PC-3 (cell line): Measurements from ENCODE around the gene ISY1. TPM values are rescaled to one million over a fixed set of nuclear protein-coding genes. Genes with fewer than 3 reads are reported as not detected.

Experiments
- ATAC-seq: fragments of 200-7000 bp; cut with Tn5 transposase; 2 replicates; pipeline ENCODE4 v1.9.1; 2020; ENCODE audit warnings: mild to moderate bottlenecking, moderate library complexity
- Bru-seq: library from RNA; stranded (reverse); fragments of 400-500 nt; gene quantifications from one replicate; lab custom pipeline; 2021; lab: Mats Ljungman, UMichigan
- BruChase-seq, 2 experiments: library from RNA; stranded (reverse); fragments of 400-500 nt; gene quantifications; one replicate each; lab custom pipeline; 2021; lab: Mats Ljungman, UMichigan
- BruUV-seq: library from RNA; stranded (reverse); fragments of 400-500 nt; replicated peaks from 2 replicates; lab custom pipeline; 2021; lab: Mats Ljungman, UMichigan
- CTCF ChIA-PET: fragments of 300-600 bp; sonication (Branson Sonifier 250); formaldehyde crosslinking; loops from one replicate; lab custom pipeline; 2022; ENCODE audit warnings: antibody characterized with exemption; lab: Charles Lee
- POLR2A ChIA-PET: fragments of 300-600 bp; sonication (Branson Sonifier 250); formaldehyde crosslinking; loops from one replicate; lab custom pipeline; 2022; ENCODE audit warnings: antibody characterized with exemption; ENCODE audit not compliant: unreplicated experiment; lab: Charles Lee
- DNase-seq: peaks from one replicate; pipeline ENCODE4 v3.0.0-alpha.2; 2015
- H2AFZ ChIP-seq: fragments of 300-600 bp; sonication (generic); 2 replicates; pipeline ENCODE4 v1.6.0; 2016; ENCODE audit warnings: antibody characterized with exemption, low read length
- H3F3A ChIP-seq: fragments of 300-600 bp; sonication (generic); one replicate; pipeline ENCODE4 v1.6.0; 2017; ENCODE audit warnings: antibody characterized with exemption, low read length, control low read depth, mild to moderate bottlenecking; ENCODE audit not compliant: unreplicated experiment
- H3K27ac ChIP-seq: fragments of 300-600 bp; sonication (generic); 2 replicates; pipeline ENCODE4 v1.5.1; 2016; ENCODE audit warnings: mild to moderate bottlenecking, low read length
- H3K27me3 ChIP-seq: fragments of 300-600 bp; sonication (generic); 2 replicates; pipeline ENCODE4 v1.6.1; 2016; ENCODE audit warnings: low read length, mixed read lengths
- H3K36me3 ChIP-seq: fragments of 300-600 bp; sonication (generic); 2 replicates; pipeline ENCODE4 v1.6.1; 2016; ENCODE audit warnings: low read depth, mixed run types, low read length, mixed read lengths
- H3K4me1 ChIP-seq: fragments of 300-600 bp; sonication (generic); 2 replicates; pipeline ENCODE4 v1.5.1; 2016; ENCODE audit warnings: low read length; ENCODE audit not compliant: insufficient read depth
- H3K4me2 ChIP-seq: fragments of 300-600 bp; sonication (generic); 2 replicates; pipeline ENCODE4 v1.6.0; 2016; ENCODE audit warnings: low read length
- H3K4me3 ChIP-seq: fragments of 300-600 bp; sonication (generic); 2 replicates; pipeline ENCODE4 v1.5.1; 2016; ENCODE audit warnings: mild to moderate bottlenecking, low read length, mixed read lengths
- H3K79me2 ChIP-seq: fragments of 300-600 bp; sonication (generic); 2 replicates; pipeline ENCODE4 v1.6.1; 2017; ENCODE audit warnings: low read length, mixed read lengths
- H3K9ac ChIP-seq: fragments of 300-600 bp; sonication (generic); 2 replicates; pipeline ENCODE4 v1.6.0; 2016; ENCODE audit warnings: mild to moderate bottlenecking, low read length
- H3K9me2 ChIP-seq: fragments of 300-600 bp; sonication (generic); replicated peaks from 2 replicates; pipeline ENCODE4 v1.6.1; 2016; ENCODE audit warnings: mixed run types, low read length, mixed read lengths
- H3K9me3 ChIP-seq: fragments of 300-600 bp; sonication (generic); 2 replicates; pipeline ENCODE4 v1.6.1; 2016; ENCODE audit warnings: low read length, mixed read lengths
- H4K20me1 ChIP-seq: fragments of 300-600 bp; sonication (generic); 2 replicates; pipeline ENCODE4 v1.6.1; 2016; ENCODE audit warnings: low read length, mixed read lengths
- EZH2 ChIP-seq: fragments of 300-600 bp; sonication (generic); IDR thresholded peaks from one replicate; pipeline ENCODE4 v1.6.1; 2017; ENCODE audit warnings: antibody characterized with exemption, mild to moderate bottlenecking, low read length; ENCODE audit not compliant: unreplicated experiment
- EZH2phosphoT487 ChIP-seq: fragments of 300-600 bp; sonication (generic); IDR thresholded peaks from 2 replicates; pipeline ENCODE4 v1.6.1; 2018; ENCODE audit warnings: mild to moderate bottlenecking, antibody characterized with exemption, low read length, borderline replicate concordance
- intact Hi-C: fragments of 100-400 bp; cut with micrococcal nuclease; formaldehyde crosslinking; loops from 2 replicates; pipeline ENCODE4 v1.9.0; 2023
- long read RNA-seq: library from polyadenylated mRNA; unstranded; transcript quantifications from one replicate; pipeline ENCODE4 v2.0.0, GENCODE V29; 2021; ENCODE audit not compliant: unreplicated experiment
- total RNA-seq: library from RNA; depleted of rRNA; stranded (reverse); fragments of >200 nt; gene quantifications from 2 replicates; pipeline ENCODE4 v1.2.3, GENCODE V29; 2014; rRNA removed
- TF ChIP-seq, protein P1 (sequence below): fragments of 300-600 bp; sonication (generic); conservative IDR thresholded peaks from 2 replicates; pipeline ENCODE4 v1.5.1; 2017; ENCODE audit warnings: antibody characterized with exemption, low read depth, mild to moderate bottlenecking, low read length

The ISY1 gene
- total RNA-seq = 17.1 and 18.1 TPM in 2 replicates
- percentile 67 among the genes with signal in this experiment for Bru-seq, nascent RNA
- percentile 90 among the genes with signal in this experiment for BruChase-seq, experiment 1, labeled RNA remaining after a 6-hour chase
- percentile 85 among the genes with signal in this experiment for BruChase-seq, experiment 2, labeled RNA remaining after a 2-hour chase
- long read RNA-seq, transcript ISY1-203 (11 exons, 3,842 nt) = major isoform, 25 of 38 reads
- long read RNA-seq, partial matches to known transcripts = 1 of 38 reads
- long read RNA-seq, other reads (novel, unspliced or antisense) = 9 of 38 reads

DNA sequence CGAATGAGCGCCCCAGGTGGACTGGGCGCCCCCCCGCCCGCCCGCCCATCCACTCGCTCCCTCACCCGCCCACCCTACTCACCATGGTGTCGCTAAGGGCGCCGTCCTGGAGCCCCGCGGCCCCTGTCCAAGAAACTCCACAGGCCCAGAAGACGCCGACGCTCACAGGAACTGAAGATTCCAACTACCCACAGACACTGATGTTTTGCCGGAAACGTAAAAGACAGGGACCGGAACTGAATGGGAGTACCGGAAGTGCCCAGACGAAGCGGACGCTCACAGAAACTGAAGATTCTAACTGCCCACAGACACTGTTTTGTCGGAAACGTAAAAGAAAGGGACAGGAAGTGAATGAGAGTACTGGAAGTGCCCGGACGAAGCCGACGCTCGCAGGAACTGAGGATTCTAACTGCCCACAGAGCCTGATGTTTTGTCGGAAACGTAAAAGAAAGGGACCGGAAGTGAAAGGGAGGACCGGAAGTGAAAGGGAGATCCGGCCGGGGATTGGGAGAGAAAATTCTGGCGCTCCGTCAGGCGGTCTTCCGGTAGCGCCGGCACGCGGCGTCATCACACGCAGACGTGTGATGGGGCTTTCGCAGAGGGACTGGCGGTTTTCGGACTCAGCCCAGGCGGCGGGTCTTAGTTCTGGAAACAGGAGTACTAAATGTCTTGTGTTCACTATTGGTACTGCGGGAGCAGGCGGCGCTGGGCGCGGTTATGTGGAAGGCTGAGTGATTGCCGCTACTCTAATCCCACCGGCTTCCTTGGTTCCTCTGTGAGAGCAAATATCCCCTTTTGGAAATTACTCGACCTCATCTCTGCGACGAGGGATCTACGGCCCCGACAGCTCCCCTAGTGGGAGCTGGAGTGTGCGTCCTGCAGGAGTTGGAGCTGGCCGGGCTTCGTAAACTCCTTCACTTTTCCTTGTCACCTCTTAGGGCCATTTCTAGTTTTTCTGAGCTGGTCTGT is at the start of gene ISY1:
Gene ISY1, minus strand, starts transcription at position 173 of the 969 bp plus-strand sequence. Its CDS starts 88 bp downstream, at position 85.
- peak within 1 kb of the TSS; percentile 97 for H3K27ac ChIP-seq
- peak within 1 kb of the TSS; percentile 98 for H3K4me2 ChIP-seq
- peak within 1 kb of the TSS; percentile 97 for H3K4me3 ChIP-seq
- intact Hi-C loops = loop anchor here (1.0 kb wide), 1 partner anchor 84 kb away; no protein-coding TSS in a partner anchor
- H3K9me3 ChIP-seq = no peaks in the 10 kb centered on the region
- H4K20me1 ChIP-seq = no peaks in the 10 kb centered on the region
- H3K9ac ChIP-seq = peak within 1 kb of the TSS; percentile 94
- peak within 1 kb of the TSS; percentile 82 for H2AFZ ChIP-seq
- H3K9me2 ChIP-seq = no peaks in the 10 kb centered on the region
- peak; percentile 75 for ATAC-seq
- H3K27me3 ChIP-seq = no peaks in the 10 kb centered on the region
- H3K36me3 ChIP-seq = peaks cover 12% of the 10 kb centered on the region
- CTCF ChIA-PET = interaction anchor here (0.7 to 2.4 kb wide), 4 partner anchors 25 to 108 kb away, joined by 3 to 28 read pairs (median 4); partner anchors contain the start of gene COPG1
- H3K79me2 ChIP-seq = peaks cover 21% of the 10 kb centered on the region
- BruUV-seq = TSS peak; percentile 95
- H3F3A ChIP-seq = no peaks in the 10 kb centered on the region
- H3K4me1 ChIP-seq = peaks cover 16% of the 10 kb centered on the region; the same call in 1 of the 2 replicates
- DNase-seq = peak; percentile 90
- POLR2A ChIA-PET = no interaction called here
- TF ChIP-seq, protein P1, sequence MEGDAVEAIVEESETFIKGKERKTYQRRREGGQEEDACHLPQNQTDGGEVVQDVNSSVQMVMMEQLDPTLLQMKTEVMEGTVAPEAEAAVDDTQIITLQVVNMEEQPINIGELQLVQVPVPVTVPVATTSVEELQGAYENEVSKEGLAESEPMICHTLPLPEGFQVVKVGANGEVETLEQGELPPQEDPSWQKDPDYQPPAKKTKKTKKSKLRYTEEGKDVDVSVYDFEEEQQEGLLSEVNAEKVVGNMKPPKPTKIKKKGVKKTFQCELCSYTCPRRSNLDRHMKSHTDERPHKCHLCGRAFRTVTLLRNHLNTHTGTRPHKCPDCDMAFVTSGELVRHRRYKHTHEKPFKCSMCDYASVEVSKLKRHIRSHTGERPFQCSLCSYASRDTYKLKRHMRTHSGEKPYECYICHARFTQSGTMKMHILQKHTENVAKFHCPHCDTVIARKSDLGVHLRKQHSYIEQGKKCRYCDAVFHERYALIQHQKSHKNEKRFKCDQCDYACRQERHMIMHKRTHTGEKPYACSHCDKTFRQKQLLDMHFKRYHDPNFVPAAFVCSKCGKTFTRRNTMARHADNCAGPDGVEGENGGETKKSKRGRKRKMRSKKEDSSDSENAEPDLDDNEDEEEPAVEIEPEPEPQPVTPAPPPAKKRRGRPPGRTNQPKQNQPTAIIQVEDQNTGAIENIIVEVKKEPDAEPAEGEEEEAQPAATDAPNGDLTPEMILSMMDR = peak; percentile 72
- no peak for TF ChIP-seq EZH2phosphoT487

DNA sequence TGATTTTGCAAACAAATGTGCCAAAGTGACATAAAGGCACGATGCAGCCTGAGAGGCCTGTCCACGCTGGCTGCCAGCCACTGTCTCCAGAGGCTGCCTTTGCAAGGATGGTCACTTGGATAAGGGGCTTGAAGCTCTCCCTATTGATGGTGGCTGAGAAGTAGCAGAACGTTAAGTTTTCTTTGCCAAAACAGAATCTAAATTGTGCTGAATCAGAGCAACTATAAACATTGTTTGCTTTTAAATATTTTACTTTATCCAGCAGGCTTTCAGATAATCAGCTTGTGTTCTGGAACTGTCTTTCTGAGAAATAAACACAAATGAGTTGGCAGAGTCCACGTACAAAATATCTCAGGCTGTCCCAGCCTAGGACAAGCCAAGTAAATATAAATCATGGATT is 46.6 kb upstream of the ISY1 start:
- POLR2A ChIA-PET = interaction anchor here (0.7 kb wide), 1 partner anchor 42 kb away, joined by 4 read pairs; no protein-coding TSS in a partner anchor
- ATAC-seq = no peak

More for the DNA sequence above, 46.6 kb upstream of the ISY1 start:
- H3K4me2 ChIP-seq = no peak overlapping the region
- H3K4me1 ChIP-seq = peaks cover 14% of the 10 kb centered on the region
- no peak overlapping the region for H3K27ac ChIP-seq
- H3K27me3 ChIP-seq = no peaks in the 10 kb centered on the region
- no peaks in the 10 kb centered on the region for H3K36me3 ChIP-seq
- no peaks in the 10 kb centered on the region for H3K9me2 ChIP-seq
- no peak for DNase-seq
- H2AFZ ChIP-seq = no peak overlapping the region
- H3K9me3 ChIP-seq = no peaks in the 10 kb centered on the region
- H3K4me3 ChIP-seq = no peak overlapping the region
- intact Hi-C loops = no loop called here
- H3K79me2 ChIP-seq = no peaks in the 10 kb centered on the region
- no peaks in the 10 kb centered on the region for H4K20me1 ChIP-seq
- TF ChIP-seq, protein P1 = no peak
- TF ChIP-seq EZH2phosphoT487 (no peak), EZH2 (no peak)
- CTCF ChIA-PET = no interaction called here
- H3K9ac ChIP-seq = no peak overlapping the region
- no peaks in the 10 kb centered on the region for H3F3A ChIP-seq
- BruUV-seq = no TSS peak
